ENCODE data around the gene CA14.
"Not testable (repeated sequence)": the region's sequence is repeated elsewhere in the genome, so short reads cannot be mapped to it uniquely, and the experiment has no call there.

The CA14 gene

GRCh38 chr1:150236614-150237100, 20.9 kb upstream of the CA14 start:
- no peak for DNase-seq

GRCh38 chr1:150237176-150237575, 20.4 kb upstream of the CA14 start:
- not testable (repeated sequence) for DNase-seq

DNA sequence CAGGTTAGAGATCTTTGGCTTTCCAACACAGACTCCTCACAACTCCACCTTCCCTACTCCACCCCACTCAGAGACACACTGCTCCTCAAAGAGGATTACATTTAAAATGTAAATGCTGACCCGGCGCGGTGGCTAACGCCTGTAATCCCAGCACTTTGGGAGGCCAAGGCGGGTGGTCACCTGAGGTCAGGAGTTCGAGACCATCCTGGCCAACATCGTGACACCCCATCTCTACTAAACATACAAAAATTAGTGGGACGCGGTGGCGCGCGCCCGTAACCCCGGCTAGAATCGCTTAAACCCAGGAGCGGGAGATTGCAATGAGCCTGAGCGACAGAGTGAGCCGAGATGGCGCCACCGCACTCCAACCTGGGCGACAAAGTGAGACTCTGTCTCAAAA, 19.8 kb upstream of the CA14 start:
- DNase-seq: no peak

- no peak for DNase-seq
These were observed 14.6 kb upstream of the CA14 start for GRCh38 chr1:150243003-150243402.

GRCh38 chr1:150249936-150250335, 7.6 kb upstream of the CA14 start:
- no peak for DNase-seq

- DNase-seq: no peak
These were observed 1.4 kb upstream of the CA14 start for GRCh38 chr1:150256198-150256553.

DNA sequence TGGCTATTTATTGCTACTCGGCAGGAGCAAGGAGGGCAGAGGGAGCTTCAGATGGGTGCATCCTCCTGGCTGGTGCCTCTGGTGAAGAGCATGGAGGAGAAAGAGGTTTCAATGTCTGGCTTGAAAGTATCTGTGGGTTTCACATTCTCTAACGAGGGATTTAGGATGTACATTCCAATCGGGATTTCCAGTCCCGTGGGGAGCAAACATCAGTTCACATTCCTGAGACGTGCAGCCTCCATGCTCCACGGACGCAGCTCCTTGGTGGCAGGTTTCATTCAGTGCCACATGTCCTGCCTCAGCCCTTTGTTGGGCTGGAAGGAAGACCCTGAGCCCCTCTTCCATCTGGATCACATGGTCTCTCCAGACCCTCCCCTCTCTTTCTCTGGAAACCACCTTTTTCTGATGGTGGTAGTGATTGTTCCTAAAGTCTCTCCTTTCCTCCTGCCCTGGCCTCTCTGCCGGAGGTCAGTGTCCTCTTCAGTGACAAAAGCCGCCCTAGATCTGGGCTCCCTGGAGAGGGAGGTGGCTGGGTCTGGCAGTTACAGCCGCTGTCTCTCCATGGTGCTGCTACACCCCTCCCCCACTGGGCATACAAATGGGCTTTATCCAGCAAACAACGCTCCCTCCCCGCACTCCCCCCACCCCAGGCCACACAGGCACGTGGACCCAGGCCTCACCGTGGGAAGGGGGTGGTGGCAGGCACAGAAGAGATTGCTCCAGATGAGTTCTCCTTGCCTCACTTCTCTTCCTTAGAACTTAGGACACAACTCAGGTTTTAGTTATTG, 826 bp upstream of the CA14 start:
- DNase-seq: no peak

DNA sequence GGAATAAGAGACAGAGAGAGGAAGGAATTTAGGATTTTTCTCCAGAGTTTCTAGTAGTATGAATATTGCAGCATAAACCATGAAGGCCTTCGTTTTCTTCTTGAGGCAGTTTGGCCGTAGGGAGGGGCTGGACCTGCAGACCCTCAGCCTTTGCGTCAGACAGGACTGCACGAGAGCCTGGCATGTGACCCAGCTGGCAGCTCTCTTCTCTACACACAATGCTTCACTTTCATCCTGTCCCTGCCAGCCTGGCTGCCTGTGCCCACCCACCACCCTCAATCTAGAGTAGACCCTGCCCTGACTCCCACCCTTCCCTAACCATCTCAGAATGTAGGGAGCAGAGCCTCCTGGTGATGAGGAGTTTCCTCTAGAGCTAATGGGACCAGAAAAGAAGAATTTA, 1.6 kb downstream of the CA14 start:
- DNase-seq: no peak

GRCh38 chr1:150259758-150260669, 2.4 kb downstream of the CA14 start:
- DNase-seq: no peak

- no peak for DNase-seq
These were observed 3.8 kb downstream of the CA14 start for GRCh38 chr1:150261367-150261766.

- no peak for DNase-seq
These were observed 5.1 kb downstream of the CA14 start for GRCh38 chr1:150262388-150263320.

DNA sequence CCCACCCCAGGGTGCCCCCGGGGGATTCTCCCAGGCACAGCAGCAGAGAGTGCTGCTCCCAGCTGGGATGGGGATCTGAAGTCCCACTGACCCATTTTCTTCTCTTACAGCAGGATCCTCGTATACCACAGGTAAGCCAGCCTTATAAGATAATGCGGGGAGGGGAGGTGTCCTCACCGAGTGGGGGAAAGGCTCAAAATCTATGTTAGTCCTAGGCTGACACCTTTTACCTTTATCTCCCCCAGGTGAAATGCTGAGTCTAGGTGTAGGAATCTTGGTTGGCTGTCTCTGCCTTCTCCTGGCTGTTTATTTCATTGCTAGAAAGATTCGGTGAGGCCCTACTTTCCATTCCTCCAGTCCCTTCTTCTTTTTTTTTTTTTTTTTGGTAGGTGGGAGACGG, 6.0 kb downstream of the CA14 start:
- no peak for DNase-seq

GRCh38 chr1:150267896-150268295, 10.3 kb downstream of the CA14 start:
- DNase-seq: no peak

DNA sequence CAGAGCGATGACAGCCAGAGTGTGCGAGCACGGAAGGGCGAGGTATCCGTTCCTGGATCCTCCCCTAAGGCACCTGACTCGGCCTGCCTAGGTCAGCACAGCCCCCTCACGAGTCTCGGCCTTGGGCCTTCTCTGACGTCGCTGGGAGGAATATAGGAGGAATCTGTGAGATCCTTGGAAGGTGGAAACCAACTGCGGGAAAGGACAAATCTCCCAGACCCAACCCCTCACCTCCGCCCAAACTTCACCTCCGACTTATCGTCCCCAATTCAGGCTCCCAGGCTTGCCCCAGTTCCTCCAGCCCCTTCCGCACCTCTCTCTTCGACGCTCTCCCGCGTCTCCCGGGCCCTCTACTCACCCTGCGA, 10.7 kb downstream of the CA14 start:
- DNase-seq: peak; percentile 10 to 26

DNA sequence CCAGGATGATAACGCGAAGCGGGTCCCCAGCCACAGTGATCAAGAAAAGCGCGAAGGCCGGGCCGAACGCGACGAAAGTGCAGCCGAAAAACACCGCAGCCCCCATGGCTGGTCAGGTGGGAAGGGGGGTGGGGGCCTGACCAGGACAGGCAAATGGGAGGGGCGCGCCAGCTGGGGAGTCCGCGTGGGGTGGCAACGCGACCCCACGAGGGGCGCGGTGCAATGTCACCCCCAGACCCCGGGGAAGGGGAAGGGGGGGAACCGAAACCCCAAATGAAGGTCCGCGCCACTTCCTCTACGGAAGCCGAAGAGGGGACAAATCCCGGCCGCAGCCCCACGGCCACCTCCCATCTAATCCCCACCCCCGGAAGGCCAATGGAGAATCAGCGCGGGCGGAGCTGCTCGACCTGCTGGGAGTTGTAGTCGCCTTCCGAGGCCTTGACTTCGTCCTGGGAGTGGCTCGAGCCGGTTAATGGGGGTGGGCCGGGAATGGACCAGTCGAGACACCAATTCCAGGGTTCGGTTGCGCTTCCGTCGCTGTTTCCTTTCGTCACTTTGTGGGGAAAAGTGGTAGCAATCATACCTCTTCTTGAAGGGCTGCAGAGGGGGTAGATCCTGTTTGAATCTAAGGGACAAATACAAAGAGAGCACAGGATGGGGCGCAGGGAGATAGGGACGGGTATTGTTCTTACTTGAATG, 11.3 kb downstream of the CA14 start, which contains the start of gene APH1A:
TSS of gene APH1A (minus strand) at position 312 of the 699 bp plus-strand sequence. CDS start at position 106, 206 bp downstream.
- peak; percentile 86 to 92 for DNase-seq

DNA sequence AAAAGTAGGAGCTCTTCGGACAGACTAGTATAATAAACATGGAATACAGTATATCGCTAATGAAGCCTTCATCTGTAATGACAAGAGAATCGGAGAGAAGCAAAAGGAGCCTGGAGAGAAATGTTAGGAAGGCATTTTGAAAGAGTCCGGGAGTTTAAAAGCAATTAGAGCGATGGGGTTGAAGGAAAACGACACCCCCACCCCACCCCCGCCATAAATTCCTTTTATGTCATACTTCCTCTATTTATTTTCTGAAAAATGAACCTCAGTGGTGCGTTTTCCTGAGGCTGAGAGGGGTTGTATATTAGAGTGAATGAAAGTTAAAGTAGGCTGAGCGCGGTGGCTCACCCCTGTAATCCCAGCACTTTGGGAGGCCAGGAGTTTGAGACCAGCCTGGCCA, 11.9 kb downstream of the CA14 start:
- no peak for DNase-seq

- no peak for DNase-seq
These were observed 13.9 kb downstream of the CA14 start for GRCh38 chr1:150271291-150271959.

GRCh38 chr1:150273311-150273710, 15.7 kb downstream of the CA14 start:
- DNase-seq: no peak

GRCh38 chr1:150280138-150280707, 22.6 kb downstream of the CA14 start:
- DNase-seq: no peak

DNA sequence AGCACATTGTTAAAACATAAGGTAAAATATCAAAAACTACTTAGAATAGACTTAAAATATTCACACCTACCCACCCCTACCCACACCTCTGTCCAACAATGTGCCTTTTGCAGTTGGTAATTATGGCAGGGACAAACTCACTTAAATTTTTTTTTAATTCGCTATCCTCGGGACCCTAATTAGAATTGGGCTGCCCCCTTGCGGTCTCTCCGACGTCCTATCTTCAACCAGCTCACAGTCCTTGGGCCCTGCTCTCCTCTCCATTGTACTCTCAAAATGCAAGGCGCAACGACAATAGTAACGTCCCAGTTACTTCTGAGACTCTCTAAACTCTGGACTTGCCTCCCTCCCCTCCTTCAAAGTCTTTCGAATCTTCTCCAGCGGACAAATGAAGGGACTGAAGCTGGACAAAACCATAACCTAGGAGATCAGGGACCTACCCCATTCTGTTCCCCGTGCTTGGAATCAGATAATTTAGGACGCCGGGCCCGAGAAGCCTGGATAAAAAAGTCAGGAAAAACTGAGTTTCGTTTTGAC, 23.7 kb downstream of the CA14 start:
- peak; percentile 53 to 65 for DNase-seq
